ENCODE results near the gene MACROD2.

MACROD2 gene

GRCh38 chr20:16014436-16014835, 2019.1 kb downstream of the MACROD2 start:
- no peak for DNase-seq

GRCh38 chr20:16017656-16018055, 2022.3 kb downstream of the MACROD2 start:
- no peak for DNase-seq

DNA sequence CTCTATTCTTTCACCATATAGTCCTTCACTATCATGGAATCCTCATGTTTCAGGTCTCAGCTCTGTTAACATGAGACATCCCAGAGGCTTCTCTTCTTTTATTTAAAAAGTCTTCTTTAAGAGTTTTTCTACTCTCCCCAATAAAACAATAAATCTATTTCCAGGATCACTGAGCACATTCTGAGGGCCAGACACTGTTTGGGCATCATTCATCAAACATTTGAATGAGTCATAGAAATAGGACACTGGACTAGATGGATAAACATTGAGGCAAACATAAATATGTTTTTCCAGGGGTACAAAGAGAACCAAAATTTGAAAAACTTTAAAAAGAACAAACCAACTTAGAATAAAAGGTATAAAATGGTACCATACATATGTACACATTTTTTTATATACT, 2023.6 kb downstream of the MACROD2 start:
- DNase-seq: no peak

GRCh38 chr20:16020971-16021370, 2025.7 kb downstream of the MACROD2 start:
- no peak for DNase-seq

GRCh38 chr20:16025084-16025483, 2029.8 kb downstream of the MACROD2 start:
- no peak for DNase-seq

GRCh38 chr20:16027686-16028085, 2032.4 kb downstream of the MACROD2 start:
- DNase-seq: no peak

- DNase-seq: no peak
Observed at GRCh38 chr20:16028923-16029322, 2033.6 kb downstream of the MACROD2 start.

DNA sequence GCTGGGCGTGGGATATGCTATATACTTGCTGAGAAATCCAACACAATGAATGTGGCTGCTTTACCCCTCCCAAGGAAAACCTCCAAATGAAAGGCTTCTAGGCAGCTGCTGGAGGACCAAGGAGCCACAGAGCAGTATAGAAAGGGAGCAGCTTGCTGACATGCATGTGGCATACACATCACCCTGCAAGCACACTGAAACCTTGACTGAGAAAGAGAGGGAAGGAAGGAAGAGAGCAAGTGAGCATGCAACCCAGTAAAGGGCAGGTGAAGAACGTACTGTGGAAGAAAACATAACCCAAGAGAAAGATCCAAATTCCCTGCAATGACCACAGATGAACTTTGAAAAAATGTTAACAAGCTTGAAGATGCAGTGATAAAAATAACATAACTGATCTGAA, 2034.9 kb downstream of the MACROD2 start:
- no peak for DNase-seq

GRCh38 chr20:16035576-16035975, 2040.3 kb downstream of the MACROD2 start:
- no peak for DNase-seq

DNA sequence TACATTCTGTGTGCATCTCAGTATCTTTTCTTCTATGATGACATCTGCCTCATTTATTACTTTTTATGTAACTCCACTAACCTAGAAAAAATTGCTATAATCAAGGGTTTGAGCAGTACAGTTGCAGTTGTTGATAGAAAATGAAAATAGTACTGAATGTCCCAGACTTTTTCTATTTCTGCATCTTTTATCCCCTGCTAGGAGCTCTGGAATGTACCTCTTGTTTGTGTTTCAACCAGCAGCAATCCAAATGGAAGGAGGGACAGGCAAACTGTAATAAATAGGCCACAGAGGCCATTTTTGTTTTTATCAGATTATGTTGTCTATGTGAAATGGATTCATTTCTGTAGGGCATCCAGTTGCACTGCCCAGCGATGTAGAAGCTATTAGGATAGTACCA, 2041.0 kb downstream of the MACROD2 start:
- no peak for DNase-seq

GRCh38 chr20:16040742-16041141, 2045.4 kb downstream of the MACROD2 start:
- DNase-seq: peak; percentile 77 to 88

- DNase-seq: no peak
Observed at GRCh38 chr20:16042731-16043130, 2047.4 kb downstream of the MACROD2 start.

DNA sequence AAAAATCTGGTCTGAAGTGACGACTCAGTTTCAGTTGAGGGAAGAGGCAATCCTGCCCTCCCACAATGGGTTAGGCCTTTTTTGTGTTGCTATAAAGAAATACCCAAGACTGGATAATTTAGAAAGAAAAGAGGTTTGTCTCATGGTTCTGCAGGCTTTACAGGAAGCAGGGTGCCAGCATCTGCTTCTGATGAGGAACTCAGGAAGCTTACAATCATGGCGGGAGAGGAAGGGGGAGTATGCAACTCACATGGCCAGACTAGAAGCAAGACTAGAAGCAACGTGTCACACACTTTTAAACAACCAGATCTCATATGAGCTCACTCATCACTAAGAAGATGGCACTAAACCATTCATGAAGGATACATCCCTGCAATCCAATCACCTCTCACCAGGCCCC, 2048.6 kb downstream of the MACROD2 start:
- DNase-seq: peak; percentile 26 to 53

- DNase-seq: no peak
Observed at GRCh38 chr20:16048876-16049275, 2053.6 kb downstream of the MACROD2 start.

- DNase-seq: no peak
Observed at GRCh38 chr20:16049529-16050093, 2054.3 kb downstream of the MACROD2 start.

GRCh38 chr20:16050366-16050765, 2055.1 kb downstream of the MACROD2 start:
- no peak for DNase-seq

DNA sequence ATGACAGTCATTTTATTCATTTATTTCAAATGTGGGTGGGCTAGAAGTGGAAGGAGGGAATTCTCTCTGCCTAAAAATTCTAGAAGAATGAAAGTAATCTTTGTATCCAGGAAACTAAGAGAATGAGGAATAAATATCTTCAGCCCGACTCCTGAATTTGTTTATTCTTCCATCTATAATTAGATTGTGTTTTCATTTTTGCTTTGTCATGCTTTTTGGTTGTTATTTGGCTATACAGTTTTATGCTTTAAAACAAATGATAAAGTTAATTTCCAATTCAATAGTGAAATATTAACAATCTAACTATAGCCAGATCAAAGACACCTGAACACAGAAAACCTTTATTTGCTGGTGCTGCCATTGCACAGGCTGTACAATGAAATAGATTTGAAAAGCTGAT, 2056.7 kb downstream of the MACROD2 start:
- no peak for DNase-seq

GRCh38 chr20:16052456-16052855, 2057.1 kb downstream of the MACROD2 start:
- DNase-seq: no peak

GRCh38 chr20:16054985-16055384, 2059.7 kb downstream of the MACROD2 start:
- peak; percentile 4 to 37 for DNase-seq

DNA sequence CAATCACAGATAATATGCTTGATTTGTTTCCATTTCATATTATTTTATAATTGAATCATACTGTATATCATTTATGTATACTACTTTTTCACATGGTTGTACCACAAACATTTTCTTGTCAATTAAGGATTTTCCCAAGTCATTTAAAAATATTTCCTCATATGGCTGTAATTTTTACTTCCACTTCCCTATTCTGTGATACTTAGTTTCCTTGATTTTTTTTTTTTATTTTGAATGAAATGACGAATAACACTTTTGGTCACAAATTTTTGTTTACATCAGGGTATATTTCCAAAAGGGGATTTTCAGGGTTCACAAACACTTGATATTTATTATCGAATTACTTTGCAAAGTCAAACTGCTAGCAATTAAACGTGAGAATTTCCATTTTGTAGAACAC, 2062.3 kb downstream of the MACROD2 start:
- DNase-seq: peak in 1 of 2 donors; percentile 55

DNA sequence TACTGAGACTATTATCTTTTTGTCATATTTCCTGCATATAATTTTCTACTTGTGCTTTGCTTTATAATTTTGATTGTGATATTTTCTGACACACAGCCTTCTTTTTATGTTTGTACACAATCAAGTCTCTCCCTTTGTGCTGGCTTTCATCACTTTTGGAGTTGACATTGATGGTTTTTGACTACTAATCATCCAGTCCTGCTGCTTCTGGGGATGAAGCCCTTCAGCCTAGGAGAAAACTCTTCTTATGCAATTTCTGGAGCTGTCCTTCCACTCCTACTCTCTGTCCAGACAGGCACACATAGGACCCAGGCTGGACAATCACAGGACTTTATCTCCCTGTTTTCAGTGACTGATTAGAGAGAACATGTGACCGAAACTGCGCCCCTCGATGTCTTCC, 2063.0 kb downstream of the MACROD2 start:
- DNase-seq: no peak

- DNase-seq: no peak
Observed at GRCh38 chr20:16059841-16060240, 2064.5 kb downstream of the MACROD2 start.

DNA sequence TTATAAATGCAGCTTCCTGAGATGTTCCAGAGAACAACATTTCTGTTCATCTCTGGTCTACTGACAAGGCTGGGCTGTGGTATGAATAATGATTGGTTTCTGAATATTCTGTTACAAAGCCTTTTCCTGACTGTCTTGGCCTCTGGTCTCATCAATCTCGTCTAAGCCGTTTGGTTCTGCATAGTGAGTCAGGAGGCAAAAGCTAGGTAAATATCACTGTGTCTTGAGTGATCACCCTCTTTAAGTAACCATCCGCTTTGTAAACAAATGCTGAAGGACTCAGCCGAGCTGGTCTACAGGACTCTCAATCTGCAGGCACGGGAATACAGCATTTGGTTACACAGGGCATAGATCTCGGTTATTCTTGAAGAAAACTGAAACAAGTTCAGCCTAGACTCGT, 2066.0 kb downstream of the MACROD2 start:
- DNase-seq: no peak

- DNase-seq: peak; percentile 15 to 17
Observed at GRCh38 chr20:16062661-16063581, 2067.6 kb downstream of the MACROD2 start.
